Smooth muscle cell (in vitro differentiated cells): ENCODE data around the gene CD163L1. TPM values are rescaled to one million over a fixed set of nuclear protein-coding genes. Genes with fewer than 3 reads are reported as not detected.
"Not testable (repeated sequence)": the region's sequence is repeated elsewhere in the genome, so short reads cannot be mapped to it uniquely, and the experiment has no call there.

Source experiments
- DNase-seq: peaks from one replicate; lab custom pipeline; 2025; ENCODE audit not compliant: unreplicated experiment; lab: John Stamatoyannopoulos, UW
- H2AFZ ChIP-seq: fragments of 200-600 bp; sonication (generic); 2 replicates; pipeline ENCODE4 v1.6.0; 2016; ENCODE audit warnings: antibody characterized with exemption, low read depth, mild to moderate bottlenecking
- H3F3A ChIP-seq: fragments of 200-600 bp; sonication (generic); 2 replicates; pipeline ENCODE4 v1.6.0; 2017; ENCODE audit warnings: antibody characterized with exemption, low read depth
- H3K27ac ChIP-seq: fragments of 200-600 bp; sonication (generic); 2 replicates; pipeline ENCODE4 v1.5.1; 2016; ENCODE audit warnings: low read depth, mild to moderate bottlenecking
- H3K27me3 ChIP-seq: fragments of 200-600 bp; sonication (generic); 2 replicates; pipeline ENCODE4 v1.6.1; 2016; ENCODE audit warnings: low read depth, mild to moderate bottlenecking
- H3K36me3 ChIP-seq: fragments of 200-600 bp; sonication (generic); 2 replicates; pipeline ENCODE4 v1.5.1; 2016; ENCODE audit warnings: low read depth
- H3K4me1 ChIP-seq: fragments of 200-600 bp; sonication (generic); 2 replicates; pipeline ENCODE4 v1.5.1; 2016; ENCODE audit warnings: low read depth
- H3K4me2 ChIP-seq: fragments of 200-600 bp; sonication (generic); 2 replicates; pipeline ENCODE4 v1.6.0; 2016; ENCODE audit warnings: mild to moderate bottlenecking
- H3K4me3 ChIP-seq: fragments of 200-600 bp; sonication (generic); 2 replicates; pipeline ENCODE4 v1.5.1; 2016; ENCODE audit warnings: mild to moderate bottlenecking
- H3K79me2 ChIP-seq: fragments of 200-600 bp; sonication (generic); 2 replicates; pipeline ENCODE4 v1.6.0; 2016; ENCODE audit warnings: low read depth, mild to moderate bottlenecking
- H3K9ac ChIP-seq: fragments of 200-600 bp; sonication (generic); 2 replicates; pipeline ENCODE4 v1.6.0; 2016; ENCODE audit warnings: low read depth
- H3K9me3 ChIP-seq: fragments of 200-600 bp; sonication (generic); replicated peaks from 2 replicates; pipeline ENCODE4 v1.5.1; 2016; ENCODE audit warnings: low read depth
- H4K20me1 ChIP-seq: fragments of 200-600 bp; sonication (generic); 2 replicates; pipeline ENCODE4 v1.6.0; 2016; ENCODE audit warnings: low read depth
- WGBS: methylation state at CpG from one replicate; pipeline ENCODE4 v1.1.7; 2016; ENCODE audit warnings: low lambda C conversion rate; 5-methylcytosine and 5-hydroxymethylcytosine counted together
- polyA plus RNA-seq: library from polyadenylated mRNA; unstranded; fragments of >200 nt; fragmentation: Nextera tagmentation; extraction: Ambion mirVana; gene quantifications from 2 replicates; pipeline ENCODE4 v1.2.1, GENCODE V29; 2016
- total RNA-seq: library from RNA; depleted of rRNA; stranded (reverse); fragments of >200 nt; gene quantifications from 2 replicates; pipeline ENCODE4 v1.2.3, GENCODE V29; 2014
- TF ChIP-seq, protein P1 (sequence below): fragments of 200-600 bp; sonication (generic); IDR thresholded peaks from 2 replicates; pipeline ENCODE4 v1.5.1; 2017; ENCODE audit warnings: borderline replicate concordance, mild to moderate bottlenecking, antibody characterized with exemption; ENCODE audit not compliant: insufficient read depth, poor library complexity, severe bottlenecking

CD163L1 gene
- total and polyA plus RNA-seq, 2 experiments from 2014 or later = 0.72 to 1.1 TPM

DNA sequence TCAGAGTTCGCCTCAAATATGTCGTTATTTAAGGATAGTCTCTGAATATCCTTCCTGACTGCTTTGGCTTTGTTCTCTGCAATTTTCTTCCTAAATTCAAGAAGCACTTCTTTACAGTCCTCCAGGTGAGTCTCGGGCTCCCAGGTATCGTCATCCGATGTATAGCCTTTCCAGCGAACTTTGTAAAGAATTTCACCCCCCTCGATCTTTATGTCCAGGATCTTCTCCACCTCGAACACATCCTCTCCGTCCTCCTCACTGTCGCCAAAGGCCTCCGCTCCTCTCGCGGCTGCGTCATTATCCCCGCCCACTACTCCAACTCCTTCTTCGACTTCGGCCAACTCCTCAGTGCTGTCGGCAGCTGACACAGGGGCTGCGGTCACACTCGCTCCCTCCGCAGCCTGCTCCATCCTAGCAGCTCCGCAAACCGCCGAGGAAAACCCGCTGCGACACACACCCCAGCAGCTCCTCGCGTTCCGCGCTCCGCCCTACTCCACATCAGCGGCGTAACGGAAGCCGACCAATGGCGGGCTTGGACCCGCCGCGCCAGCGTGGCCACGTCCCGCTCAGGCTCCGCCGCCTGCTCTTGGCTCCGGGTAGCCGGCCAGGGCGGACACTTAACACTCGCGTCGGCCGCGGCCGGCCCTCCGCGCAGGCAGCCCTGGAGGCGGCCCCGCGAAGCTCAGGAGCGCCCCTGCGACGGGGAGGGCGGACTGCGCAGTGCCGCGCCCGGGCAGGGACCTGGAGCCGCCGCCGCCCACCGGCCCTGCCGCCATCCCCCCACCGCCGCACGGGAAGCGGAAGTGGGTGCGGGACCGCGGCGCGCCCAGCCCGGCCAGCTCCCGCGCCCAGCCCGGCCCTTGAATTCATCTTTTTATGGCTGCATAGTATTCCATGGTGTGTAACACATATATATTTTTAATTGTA, 4.1 kb downstream of the CD163L1 start:
- Histone ChIP-seq H3K4me1 (peaks cover 5% of the 10 kb centered on the region), H3K27me3 (peaks cover 22% of the 10 kb centered on the region), H2AFZ (peak overlapping the region; percentile 90), H3F3A (no peaks in the 10 kb centered on the region), H3K4me3 (peak overlapping the region; percentile 51), H3K9me3 (no peaks in the 10 kb centered on the region), H3K36me3 (no peaks in the 10 kb centered on the region), H4K20me1 (no peaks in the 10 kb centered on the region), H3K4me2 (peak overlapping the region; percentile 76), H3K9ac (no peak overlapping the region), H3K27ac (no peak overlapping the region), H3K79me2 (no peaks in the 10 kb centered on the region)
- no peak for DNase-seq
- TF ChIP-seq, protein P1, sequence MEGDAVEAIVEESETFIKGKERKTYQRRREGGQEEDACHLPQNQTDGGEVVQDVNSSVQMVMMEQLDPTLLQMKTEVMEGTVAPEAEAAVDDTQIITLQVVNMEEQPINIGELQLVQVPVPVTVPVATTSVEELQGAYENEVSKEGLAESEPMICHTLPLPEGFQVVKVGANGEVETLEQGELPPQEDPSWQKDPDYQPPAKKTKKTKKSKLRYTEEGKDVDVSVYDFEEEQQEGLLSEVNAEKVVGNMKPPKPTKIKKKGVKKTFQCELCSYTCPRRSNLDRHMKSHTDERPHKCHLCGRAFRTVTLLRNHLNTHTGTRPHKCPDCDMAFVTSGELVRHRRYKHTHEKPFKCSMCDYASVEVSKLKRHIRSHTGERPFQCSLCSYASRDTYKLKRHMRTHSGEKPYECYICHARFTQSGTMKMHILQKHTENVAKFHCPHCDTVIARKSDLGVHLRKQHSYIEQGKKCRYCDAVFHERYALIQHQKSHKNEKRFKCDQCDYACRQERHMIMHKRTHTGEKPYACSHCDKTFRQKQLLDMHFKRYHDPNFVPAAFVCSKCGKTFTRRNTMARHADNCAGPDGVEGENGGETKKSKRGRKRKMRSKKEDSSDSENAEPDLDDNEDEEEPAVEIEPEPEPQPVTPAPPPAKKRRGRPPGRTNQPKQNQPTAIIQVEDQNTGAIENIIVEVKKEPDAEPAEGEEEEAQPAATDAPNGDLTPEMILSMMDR = no peak
- WGBS = 9% methylated on average over 74 of the region's 84 CpGs

DNA sequence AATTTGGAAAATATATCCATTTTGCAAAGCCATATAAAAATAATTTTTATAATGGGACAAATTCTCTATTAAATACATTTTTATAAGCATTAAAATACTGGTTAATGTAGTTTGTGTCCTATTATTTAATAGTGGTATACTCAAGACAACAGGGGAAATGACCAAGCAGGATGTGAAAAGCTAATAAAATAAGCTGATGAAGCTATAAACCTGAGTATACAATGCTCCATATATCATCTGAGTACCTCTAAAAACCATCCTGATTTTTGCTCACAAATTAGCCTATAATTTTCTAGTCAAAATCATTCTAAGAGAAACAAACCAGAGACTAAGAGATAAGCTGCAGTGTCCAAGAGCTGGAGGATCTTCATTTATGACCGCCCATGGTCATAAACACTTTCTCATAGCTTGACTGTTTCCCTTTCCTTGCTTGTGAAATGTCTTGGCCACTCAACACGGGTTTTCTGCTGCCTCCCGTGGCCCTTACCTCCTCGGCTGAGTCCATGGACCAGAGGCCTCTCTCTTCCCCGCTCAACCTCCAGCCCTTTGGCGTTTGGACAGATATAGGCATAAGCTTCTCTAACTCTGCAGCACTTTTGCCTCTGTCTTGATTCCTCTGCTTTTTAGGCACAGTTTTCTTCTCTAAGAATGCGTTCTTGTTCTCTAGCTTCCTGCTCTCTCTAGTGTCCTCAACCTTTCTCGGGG, 5.5 kb downstream of the CD163L1 start:
- H3K79me2 ChIP-seq, H3K36me3 ChIP-seq, H3F3A ChIP-seq, H3K9ac ChIP-seq, DNase-seq, H2AFZ ChIP-seq, H3K27ac ChIP-seq, H3K4me1 ChIP-seq, H4K20me1 ChIP-seq, H3K4me3 ChIP-seq, H3K9me3 ChIP-seq: not testable (repeated sequence)
- Histone ChIP-seq H3K4me2 (peak overlapping the region; percentile 3), H3K27me3 (peaks cover 22% of the 10 kb centered on the region)
- WGBS = 69% methylated on average over 8 of the region's 8 CpGs

DNA sequence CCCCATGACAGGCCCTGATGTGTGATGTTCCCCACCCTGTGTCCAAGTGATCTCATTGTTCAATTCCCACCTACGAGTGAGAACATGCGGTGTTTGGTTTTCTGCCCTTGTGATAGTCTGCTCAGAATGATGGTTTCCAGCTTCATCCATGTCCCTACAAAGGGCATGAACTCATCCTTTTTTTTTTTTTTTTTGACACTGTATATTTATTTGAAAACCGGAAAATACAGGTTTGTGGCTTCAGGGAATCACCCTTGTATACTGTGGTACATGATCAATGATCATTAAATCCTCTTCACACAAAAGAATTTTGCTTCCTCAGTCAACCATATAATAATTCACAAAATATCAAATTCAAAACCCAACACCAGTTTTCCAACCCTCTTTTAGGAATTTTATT, 6.5 kb downstream of the CD163L1 start:
- not testable (repeated sequence) for H3K9me3 ChIP-seq, H3K79me2 ChIP-seq, DNase-seq, H3K36me3 ChIP-seq, H2AFZ ChIP-seq, H3F3A ChIP-seq, H4K20me1 ChIP-seq, H3K4me3 ChIP-seq, H3K4me2 ChIP-seq, H3K9ac ChIP-seq, H3K27ac ChIP-seq, H3K4me1 ChIP-seq
- peaks cover 14% of the 10 kb centered on the region for H3K27me3 ChIP-seq
- 94% methylated on average over 3 of the region's 3 CpGs for WGBS

DNA sequence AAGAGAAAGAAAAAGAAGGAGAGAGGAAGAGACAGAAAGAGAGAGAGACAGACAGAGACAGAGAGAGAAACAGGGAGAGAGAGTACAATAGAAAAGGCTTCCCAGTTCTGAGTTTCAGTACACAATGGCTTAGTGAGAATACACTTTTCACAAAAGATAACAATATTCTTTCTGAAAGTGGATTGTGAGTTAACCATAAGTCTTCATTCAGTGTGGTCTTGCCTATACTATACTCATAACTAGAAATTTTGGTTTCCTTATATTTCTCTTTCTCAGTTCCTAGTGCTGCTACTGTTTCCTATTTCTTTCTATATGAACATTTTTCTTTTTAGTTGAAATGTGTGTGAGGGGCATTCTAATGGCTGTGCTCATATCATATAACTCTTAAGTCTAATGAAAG, 9.3 kb downstream of the CD163L1 start:
- Histone ChIP-seq H3K79me2 (no peaks in the 10 kb centered on the region), H2AFZ (no peak overlapping the region), H3K9me3 (no peaks in the 10 kb centered on the region), H3K9ac (no peak overlapping the region), H3K4me3 (no peak overlapping the region), H3K27ac (no peak overlapping the region), H3K27me3 (peaks cover 5% of the 10 kb centered on the region), H4K20me1 (no peaks in the 10 kb centered on the region), H3K4me1 (peaks cover 5% of the 10 kb centered on the region), H3K4me2 (no peak overlapping the region), H3F3A (no peaks in the 10 kb centered on the region), H3K36me3 (no peaks in the 10 kb centered on the region)
- TF ChIP-seq, protein P1 = no peak
- DNase-seq = no peak
